Measurements from ENCODE around the gene CXCL9.
"Not testable (repeated sequence)": the region's sequence is repeated elsewhere in the genome, so short reads cannot be mapped to it uniquely, and the experiment has no call there.

CXCL9 gene

DNA sequence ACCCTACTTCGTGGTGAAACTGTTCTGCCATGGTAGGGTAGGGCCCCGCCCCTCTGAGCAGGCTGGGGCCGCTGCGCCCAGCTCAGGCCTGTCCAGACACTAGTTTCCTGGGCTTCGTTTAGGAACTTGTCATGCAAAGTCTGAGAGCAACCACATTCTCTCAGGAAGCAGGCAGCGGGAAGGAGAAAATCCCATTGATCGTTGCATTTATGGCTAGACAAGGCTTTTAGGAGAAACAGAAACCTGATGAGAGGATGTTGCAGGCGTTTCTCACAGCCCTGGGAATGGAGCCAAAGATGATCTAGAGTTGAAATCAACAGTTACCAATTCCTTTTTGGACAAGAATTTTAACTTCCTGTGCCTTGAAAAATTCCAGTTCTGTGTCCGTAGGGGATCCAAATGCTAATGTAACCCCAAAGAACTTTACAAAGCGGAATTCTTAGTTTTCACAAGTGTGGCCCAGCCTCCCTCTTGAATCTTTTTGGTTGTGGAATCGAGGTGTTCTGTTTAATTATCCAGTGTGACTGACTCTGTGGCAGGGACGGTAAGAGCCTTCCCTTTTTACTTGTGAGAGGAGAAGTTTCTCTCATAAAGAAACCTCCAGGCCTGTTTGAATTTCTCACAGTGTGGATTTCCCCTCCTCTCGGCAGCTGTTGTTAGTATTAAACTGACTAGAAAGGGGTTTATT is 4.5 kb upstream of the CXCL9 start:
- DNase-seq (ENCODE audit: low read depth in 2 of 2) = no peak

DNA sequence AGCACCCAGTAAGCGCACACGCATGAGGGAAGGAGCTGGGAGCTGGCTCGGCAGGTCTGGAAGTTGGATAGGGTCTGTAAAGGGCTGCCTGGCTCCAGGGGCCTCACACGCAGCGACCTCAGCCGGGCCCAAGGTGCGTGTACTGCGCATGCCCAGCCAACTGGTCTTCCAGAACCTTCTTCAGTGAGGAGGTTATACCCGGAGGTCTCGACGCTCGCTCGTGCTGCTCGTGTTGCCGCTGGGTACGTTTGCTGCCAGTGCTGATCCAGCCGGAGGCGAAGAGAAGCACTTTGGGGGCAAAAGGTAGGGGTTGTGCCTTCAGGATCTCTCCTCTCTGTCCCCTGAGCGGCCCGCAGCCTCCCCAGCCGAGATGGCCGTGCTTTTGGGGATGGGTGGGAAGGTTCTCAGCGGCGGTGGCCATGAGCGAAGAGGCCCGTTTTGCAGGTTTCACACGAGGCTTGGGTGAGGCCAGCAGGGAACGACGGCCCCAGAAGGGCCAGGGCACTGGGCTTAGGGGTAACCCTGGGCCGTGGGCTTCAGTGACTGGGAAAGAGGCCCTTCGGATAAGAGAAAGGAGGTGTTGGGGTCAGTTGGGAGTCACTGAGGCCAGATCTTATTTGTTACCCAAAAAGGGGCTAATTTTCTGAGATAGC is 3.8 kb upstream of the CXCL9 start:
- no peak for DNase-seq (ENCODE audit: low read depth in 2 of 2)

DNA sequence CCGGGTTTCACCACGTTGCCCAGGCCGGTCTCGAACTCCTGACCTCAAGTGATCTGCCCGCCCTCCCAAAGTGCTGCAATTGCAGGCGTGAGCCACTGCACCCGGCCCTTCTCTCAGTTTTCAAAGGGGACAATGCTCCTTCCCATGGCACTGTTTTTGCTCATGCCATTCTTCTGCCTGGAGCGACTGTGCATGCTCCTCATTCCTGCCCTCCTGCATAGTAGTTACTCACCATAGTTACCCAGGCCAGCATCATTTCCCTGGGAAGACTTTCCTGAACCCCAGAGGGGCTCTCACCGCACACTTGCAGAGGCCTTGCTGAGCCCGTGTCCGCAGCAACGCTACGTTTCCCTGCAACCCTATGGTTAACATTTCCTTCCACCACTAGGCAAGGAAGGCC is 3.3 kb upstream of the CXCL9 start:
- no peak for DNase-seq (ENCODE audit: low read depth in 2 of 2)

DNA sequence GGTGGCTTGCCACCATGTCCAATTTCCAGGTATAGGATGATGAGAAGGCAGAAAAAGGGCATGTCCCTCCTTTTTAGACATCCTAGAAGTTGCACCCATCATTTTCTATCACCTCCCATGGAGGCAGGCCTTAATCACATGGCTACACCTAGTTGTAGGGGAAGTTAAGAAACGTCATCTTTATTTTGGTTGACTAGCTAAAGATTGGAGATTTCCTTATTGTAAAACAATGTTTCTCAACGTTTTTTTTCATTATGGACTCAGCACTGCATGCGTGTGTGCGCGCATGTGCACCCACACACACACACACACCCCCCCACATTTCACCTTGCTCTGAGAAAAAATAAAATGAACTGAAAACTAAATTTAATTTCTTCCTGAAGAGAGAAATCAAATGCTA is 2.0 kb upstream of the CXCL9 start:
- DNase-seq (ENCODE audit: low read depth in 2 of 2) = no peak

DNA sequence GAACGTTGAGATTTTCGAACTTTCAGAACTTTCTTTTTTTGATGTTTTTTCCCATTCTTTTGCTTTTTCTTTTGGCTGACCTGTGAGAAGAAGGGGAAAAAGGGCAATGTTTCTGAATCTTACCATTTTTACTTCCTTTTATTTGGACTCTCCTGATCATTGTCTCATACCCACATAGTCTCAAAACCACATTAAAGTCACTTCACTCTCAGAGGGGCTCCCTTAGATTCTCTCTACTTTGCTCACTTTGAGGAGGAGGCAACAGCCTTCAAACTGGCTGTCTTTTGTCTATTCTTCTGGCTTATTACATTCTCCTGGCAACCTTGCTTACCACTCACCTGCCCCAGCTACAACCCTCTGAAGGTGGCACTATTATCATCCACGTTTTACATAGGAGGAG is 3.7 kb downstream of the CXCL9 start:
- DNase-seq (ENCODE audit: low read depth in 2 of 2) = no peak

DNA sequence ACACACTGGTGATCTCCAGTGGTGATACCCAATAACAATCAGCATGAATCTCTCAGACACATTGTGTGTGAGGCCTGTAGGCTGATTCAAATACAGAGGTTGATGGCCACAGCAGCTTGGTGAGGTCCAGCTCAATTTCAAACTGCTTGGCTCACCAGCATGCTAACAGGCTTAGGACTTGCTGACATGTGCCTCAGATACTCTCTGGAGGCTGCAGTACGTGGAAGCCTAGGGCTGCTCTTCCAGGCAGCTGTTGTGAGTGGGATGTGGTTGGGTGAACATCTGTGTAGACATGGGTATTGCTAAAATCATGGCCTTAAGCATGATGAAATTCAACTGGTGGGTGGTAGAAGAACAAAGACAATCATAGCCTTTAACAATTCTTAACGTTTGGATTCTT is 4.3 kb downstream of the CXCL9 start:
- DNase-seq (ENCODE audit: low read depth in 2 of 2) = no peak

DNA sequence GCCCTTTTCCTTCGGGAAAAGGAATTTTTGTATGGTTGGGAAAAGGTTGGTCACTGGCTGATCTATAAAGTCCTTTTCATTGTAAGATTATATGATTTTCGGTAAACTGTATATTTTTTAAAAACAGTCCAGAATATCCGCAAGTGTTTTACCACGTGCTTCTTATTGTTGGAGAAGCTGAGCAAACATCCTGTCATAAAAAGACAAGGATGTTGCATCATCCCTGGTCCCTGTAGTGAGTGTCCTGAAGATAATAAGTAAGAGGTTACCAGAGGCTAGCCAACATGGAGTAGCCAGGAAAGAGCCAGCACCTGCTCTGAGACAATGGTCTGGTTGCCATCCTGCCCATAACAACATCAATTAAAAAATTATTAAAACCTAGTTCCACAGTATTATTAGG is 5.1 kb downstream of the CXCL9 start:
- no peak for DNase-seq (ENCODE audit: low read depth in 2 of 2)

DNA sequence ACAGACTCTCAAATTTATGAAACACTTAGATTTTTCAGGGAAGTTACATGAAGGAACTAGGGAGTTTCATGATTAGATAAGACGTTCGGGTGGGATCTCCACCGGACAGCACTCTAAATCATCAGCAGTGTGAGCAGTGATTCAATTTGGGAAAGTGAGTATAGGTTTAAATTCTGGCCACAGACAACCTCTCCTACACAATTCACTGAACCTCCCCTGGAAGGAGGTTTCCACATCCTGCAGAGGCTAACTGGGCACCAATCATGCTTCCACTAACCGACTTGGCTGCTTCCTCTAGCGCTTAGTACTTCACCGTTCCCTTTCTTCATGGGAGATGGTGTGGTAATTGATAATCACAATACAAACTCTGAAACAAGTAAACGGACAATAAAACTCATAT is 5.6 kb downstream of the CXCL9 start:
- DNase-seq (ENCODE audit: low read depth in 2 of 2) = no peak

DNA sequence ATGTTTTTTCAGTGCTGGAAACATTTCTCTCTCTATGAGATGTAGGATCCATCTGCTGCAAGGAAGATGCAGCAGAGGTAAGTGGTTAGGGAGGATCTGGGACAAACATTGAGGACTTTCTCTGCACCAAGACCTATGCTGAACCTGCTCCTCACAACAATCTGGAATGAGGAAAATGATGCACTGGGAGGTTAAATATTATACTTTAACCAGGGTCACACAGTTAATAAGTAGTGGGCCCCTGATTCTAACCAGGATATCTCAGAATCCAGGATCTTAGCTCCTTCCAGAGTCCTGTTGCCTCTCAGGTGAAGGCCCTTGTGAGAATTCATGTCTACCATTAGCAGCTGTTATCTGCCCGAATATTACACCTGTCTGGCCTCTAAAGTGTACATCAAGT is 7.0 kb downstream of the CXCL9 start:
- DNase-seq (ENCODE audit: low read depth in 2 of 2) = no peak

DNA sequence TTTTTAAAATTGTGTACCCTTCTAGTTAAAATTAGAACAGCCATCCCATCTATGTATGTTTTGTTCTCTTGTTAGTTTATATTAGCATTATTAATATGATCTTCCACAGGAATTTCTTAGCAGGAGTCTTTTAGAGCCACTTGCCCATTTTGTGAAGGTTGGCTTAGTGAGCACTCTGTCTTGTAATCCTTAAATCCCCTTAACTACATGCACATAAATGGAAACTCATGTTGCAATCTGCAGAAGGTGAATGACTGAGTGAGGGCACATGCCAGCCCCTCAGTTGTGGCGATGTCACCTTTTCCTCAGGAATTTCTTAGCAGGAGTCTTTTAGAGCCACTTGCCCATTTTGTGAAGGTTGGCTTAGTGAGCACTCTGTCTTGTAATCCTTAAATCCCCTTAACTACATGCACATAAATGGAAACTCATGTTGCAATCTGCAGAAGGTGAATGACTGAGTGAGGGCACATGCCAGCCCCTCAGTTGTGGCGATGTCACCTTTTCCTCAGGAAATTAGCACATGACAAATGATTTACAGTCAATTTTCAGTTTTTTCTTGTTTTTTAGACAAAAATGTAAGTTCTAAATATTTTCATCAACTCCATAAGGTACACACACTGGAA is 8.7 kb downstream of the CXCL9 start:
- DNase-seq (ENCODE audit: low read depth in 2 of 2) = not testable (repeated sequence)

DNA sequence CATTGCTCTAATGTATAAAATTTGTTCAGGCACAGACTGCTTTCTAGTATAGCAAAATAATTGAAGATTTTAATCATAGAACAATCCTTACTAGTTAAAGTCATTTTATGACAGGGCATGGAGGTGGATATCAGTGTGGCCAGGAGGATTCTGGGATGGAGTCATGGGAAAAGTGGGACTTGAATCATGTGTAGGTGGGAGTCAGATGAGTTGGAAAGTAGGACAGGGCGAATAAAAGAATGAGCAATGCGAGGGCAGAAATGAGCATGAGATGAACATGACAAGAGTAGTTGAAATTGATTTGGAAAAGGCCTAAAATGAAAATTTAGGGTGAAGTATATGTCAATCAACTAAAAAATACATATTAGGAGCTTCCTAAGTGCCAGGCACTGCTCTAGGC is 9.4 kb downstream of the CXCL9 start:
- DNase-seq (ENCODE audit: low read depth in 2 of 2) = no peak

DNA sequence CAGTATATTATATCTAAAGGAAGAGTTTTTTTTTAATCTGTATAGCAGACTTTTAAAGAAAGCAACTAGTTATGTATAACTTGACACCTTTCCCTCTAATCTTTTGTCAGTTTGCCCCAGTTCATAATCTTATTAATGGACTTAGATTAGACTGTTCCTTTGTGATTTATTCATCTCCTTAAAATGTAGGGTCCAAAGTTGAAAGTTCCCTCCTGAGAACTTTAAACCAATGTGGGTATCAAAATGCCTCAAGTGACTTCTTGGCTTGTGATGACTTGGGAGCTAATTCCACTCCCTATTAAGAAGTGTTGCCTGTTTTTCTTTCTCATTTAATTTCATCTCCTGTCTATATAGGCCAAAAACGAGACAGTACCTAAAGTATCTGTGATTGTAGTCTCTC is 10.2 kb downstream of the CXCL9 start:
- no peak for DNase-seq (ENCODE audit: low read depth in 2 of 2)

DNA sequence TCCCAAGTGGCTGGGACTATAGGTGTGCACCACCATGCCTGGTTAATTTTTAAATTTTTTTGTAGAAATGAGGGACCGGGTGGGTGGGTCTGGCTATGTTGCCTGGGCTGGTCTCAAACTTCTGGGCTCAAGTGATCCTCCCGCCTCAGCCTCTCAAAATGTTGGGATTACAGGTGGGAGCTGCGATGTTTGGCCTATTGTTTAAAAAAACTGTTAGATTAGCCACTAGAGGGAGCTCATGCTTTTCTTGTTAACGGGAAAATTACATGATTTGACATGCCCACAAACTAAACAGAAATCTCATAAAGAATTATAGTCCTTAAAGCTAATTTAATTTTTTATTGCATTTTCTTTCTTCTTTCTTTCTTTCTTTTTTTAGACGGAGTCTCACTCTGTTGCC is 11.6 kb downstream of the CXCL9 start:
- no peak for DNase-seq (ENCODE audit: low read depth in 2 of 2)

DNA sequence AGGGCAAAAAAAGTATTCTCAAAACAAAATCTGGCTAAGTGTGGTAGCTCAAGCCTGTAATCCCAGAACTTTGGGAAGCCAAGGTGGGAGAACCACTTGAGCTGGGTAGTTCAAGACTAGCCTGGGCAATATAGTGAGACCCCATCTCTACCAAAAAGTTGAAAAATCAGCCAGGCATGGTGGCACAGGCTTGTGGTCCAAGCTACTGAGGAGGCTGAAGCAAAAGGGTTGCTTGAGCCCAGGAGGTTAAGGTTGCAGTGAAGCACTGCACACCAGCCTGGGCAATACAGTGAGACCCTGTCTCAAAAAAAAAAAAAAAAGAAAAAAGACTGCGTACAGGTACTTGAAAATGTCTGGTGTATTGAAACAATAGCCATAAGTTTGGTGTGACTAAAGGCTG is 14.8 kb downstream of the CXCL9 start:
- no peak for DNase-seq (ENCODE audit: low read depth in 2 of 2)

DNA sequence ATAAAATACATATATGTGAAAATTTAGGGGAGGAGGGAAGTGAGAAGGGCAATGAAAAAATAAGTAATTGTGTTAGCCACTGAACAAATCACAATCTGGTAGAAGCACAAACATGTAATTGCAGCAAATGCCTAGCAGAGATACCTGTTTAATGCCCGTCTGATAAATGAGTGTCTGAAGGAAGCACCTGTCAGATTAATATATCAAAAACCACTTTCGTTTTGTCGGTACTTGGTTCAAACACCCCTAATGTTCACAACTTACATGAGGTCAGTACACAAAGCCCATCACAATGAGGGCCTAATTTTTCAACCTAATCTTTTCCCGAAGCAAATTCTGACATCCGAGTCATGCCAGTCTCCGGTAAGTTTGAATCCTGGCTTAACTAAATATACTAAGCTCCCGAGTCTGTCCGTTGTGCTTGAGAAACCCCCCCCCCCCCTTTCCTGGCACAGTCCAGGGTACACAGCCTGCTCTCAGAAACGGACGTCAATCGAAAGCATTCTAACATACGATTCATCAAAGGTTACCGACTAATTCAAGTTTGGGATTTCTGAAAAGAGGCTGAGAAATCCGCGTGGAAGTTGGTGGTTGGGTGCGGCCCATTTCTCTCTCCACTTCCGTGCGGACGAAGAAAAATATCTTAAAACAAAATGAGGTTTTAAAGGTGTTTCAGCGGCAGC is 17.3 kb downstream of the CXCL9 start:
- DNase-seq (ENCODE audit: low read depth in 2 of 2) = no peak

DNA sequence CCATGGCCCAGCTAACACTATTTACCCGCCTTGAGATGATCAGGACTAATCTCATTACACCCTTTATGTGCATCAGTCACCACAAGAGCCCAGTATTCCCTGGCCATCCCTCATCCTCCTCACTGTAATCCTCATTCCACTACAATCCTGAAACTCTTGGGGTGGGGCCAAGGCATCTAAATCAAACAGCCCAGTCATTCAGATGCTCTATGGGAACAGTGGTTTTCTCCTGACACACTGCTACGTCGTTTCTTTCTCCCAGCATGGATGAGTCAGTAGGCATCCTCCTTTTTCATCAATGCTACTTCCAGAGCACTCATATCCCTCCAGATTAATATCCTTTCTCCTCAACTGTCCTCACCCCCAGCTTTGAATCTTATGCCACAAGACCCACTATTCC is 22.2 kb downstream of the CXCL9 start:
- no peak for DNase-seq (ENCODE audit: low read depth in 2 of 2)

DNA sequence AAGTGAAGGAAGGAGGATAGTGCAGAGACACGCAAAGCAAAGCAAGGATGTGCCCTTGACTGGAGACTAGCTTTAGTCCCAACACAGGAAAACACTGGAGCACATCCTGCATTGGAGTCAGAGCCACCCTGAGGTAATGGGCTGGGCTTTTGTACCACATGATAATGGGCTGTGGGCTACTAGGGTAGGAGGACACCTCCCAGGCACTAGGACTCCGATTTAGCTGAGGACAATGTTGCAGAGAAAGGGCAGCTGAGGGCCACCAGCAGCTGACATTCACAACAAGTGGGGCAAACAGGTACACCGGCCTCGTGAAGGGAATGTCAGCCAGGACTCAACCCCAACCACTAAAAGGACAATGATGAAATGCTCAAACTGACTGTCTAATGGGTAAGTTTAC is 26.7 kb downstream of the CXCL9 start:
- DNase-seq (ENCODE audit: low read depth in 2 of 2) = no peak

DNA sequence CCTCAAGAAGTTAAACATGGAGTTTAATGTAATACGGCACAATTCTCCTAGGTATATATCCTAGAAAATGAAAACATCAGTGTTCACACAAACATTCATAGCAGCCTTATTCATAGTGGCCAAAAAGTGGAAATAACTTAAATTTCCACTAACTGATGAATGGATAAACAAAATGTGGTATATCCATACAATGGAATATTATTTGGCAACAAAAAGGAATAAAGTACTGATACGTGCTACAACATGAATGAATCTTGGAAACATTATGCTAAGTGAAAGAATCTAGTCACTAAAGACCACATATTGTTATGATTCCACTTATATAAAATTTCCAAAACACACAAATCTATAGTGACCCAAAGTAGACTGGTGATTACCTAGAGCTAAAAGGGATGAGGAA is 31.1 kb downstream of the CXCL9 start:
- DNase-seq (ENCODE audit: low read depth in 2 of 2) = no peak

DNA sequence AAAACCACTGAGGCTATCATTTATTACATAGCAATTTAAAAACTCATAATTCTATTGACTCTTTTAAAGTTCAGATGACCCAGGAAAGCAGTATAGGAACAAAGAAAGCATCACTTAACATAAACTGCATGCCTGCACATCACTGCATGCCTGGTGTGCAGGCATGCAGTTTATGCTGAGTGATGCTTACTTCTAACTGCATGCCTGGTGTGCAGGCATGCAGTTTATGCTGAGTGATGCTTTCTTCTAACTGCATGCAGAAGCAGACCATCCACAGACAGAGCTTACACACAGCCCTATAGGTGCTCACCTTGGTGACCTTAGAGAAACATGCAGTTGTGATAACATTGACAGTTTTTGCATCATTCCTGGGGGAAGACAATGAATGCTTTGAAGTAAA is 33.5 kb downstream of the CXCL9 start:
- DNase-seq (ENCODE audit: low read depth in 2 of 2) = no peak

DNA sequence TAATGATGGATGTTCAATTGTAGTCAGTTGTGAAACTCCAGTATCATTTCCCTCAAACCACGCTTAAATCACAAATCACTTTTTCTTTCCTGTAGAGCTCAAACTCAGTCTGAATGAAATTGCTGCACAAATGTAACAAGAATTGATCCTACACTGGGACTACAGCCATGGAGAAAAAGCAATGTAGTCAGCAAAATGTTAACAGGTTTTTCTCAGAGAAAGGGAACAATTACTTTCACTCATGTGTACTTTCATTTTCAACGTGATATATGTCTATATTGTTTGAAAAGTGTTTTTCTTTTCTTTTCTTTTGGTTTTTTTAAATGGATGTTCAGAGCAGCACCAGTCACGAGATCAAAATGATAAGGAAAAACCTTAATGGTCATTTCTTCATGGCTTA is 39.2 kb downstream of the CXCL9 start:
- no peak for DNase-seq (ENCODE audit: low read depth in 2 of 2)

DNA sequence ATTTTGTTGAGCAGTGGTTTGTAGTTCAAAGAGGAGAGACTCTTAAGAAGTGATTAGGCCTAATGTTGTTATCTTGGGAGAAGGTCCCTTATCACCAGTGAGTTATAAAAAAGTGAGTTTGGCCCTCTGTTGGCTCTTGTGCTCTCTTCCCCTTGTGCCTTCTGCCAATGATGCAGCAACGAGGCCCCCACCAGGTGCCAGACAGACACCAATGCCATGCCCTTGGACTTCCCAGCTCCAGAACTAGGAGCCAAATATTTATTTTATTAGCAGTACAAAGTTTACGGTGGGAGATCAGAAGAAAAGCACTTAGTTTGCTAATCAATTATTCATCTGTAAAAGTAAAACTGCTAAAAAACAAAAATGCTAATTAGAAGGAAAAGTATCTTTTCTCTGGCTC is 43.8 kb downstream of the CXCL9 start:
- no peak for DNase-seq (ENCODE audit: low read depth in 2 of 2)

DNA sequence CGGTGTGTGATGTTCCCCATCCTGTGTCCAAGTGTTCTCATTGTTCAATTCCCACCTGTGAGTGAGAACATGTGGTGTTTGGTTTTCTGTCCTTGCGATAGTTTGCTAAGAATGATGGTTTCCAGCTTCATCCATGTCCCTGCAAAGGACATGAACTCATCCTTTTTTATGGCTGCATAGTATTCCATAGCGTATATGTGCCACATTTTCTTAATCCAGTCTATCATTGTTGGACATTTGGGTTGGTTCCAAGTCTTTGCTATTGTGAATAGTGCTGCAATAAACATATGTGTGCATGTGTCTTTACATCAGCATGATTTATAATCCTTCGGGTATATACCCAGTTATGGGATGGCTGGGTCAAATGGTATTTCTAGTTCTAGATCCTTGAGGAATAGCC is 45.2 kb downstream of the CXCL9 start:
- DNase-seq (ENCODE audit: low read depth in 2 of 2) = not testable (repeated sequence)

DNA sequence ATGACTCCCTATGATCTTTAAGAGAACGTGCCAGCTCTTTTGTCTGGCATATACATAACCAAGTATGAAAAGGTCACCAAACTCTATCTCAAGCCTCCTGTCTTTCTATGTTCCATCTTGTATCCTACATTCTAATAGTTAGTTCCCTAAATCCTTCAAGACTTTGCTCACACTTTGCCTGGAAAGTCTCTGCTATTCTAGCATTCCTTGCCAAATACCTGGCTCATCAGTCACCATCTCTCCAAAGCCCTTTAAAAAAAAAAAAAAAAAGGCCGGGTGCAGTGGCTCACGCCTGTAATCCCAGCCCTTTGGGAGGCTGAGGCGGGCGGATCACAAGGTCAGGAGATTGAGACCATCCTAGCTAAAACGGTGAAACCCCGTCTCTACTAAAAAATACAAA is 48.8 kb downstream of the CXCL9 start:
- not testable (repeated sequence) for DNase-seq (ENCODE audit: low read depth in 2 of 2)
